ENCODE measurements around the gene MAPK8. TPM values are rescaled to one million over a fixed set of nuclear protein-coding genes. Genes with fewer than 3 reads are reported as not detected.

MAPK8 gene
- total RNA-seq, 1 experiment from 2014 or later: 67.5 TPM

DNA sequence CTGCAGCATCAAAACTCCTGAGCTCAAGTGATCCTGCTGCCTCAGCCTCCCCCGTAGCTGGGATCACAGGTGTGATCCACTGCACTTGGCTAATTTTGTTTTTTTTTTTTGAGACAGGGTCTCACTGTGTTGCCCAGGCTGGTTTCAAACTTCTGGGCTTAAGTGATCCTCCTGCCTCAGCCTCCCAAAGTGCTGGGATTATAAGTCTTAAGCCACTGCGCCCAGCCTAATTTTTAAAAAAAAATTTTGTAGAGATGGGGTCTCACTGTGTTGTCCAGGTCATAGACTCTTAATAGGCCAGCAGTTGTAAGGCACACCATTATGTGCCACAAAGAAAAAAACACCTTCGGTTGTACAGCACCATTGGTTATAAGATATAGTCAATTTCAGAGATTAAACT lies 122.4 kb downstream of the MAPK8 start:
- Histone ChIP-seq H3F3A (ENCODE audit: insufficient read depth, low read depth) (no peaks in the 10 kb centered on the region), H3K4me1 (replicated peaks; ENCODE audit: insufficient read depth) (no peaks in the 10 kb centered on the region), H3K36me3 (ENCODE audit: low read depth) (peaks cover 4% of the 10 kb centered on the region; the same call in 1 of the 2 replicates), H3K9me2 (ENCODE audit: insufficient read depth) (no peaks in the 10 kb centered on the region), H4K20me1 (ENCODE audit: insufficient read depth) (no peaks in the 10 kb centered on the region; the same call in 1 of the 2 replicates), H3K27ac (no peak overlapping the region), H3K9me3 (ENCODE audit: insufficient read depth, low read depth) (no peaks in the 10 kb centered on the region), H3K79me2 (ENCODE audit: low read depth) (no peaks in the 10 kb centered on the region), H3K4me2 (no peak overlapping the region), H3K27me3 (ENCODE audit: insufficient read depth, low read depth) (no peaks in the 10 kb centered on the region), H2AFZ (no peak overlapping the region), H3K4me3 (no peak overlapping the region)
- BruUV-seq (replicated peaks): no TSS peak
- CTCF ChIA-PET: no interaction called here
- POLR2A ChIA-PET (ENCODE audit: unreplicated experiment): no interaction called here
- intact Hi-C loops (cut with micrococcal nuclease; ENCODE audit: unreplicated experiment): no loop called here
- TF ChIP-seq, protein P1, sequence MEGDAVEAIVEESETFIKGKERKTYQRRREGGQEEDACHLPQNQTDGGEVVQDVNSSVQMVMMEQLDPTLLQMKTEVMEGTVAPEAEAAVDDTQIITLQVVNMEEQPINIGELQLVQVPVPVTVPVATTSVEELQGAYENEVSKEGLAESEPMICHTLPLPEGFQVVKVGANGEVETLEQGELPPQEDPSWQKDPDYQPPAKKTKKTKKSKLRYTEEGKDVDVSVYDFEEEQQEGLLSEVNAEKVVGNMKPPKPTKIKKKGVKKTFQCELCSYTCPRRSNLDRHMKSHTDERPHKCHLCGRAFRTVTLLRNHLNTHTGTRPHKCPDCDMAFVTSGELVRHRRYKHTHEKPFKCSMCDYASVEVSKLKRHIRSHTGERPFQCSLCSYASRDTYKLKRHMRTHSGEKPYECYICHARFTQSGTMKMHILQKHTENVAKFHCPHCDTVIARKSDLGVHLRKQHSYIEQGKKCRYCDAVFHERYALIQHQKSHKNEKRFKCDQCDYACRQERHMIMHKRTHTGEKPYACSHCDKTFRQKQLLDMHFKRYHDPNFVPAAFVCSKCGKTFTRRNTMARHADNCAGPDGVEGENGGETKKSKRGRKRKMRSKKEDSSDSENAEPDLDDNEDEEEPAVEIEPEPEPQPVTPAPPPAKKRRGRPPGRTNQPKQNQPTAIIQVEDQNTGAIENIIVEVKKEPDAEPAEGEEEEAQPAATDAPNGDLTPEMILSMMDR (conservative IDR thresholded peaks at IDR 0.05): no peak
- no peak for TF ChIP-seq EZH2 (IDR thresholded peaks at IDR 0.05; ENCODE audit: low read depth)
- DNase-seq: no peak

DNA sequence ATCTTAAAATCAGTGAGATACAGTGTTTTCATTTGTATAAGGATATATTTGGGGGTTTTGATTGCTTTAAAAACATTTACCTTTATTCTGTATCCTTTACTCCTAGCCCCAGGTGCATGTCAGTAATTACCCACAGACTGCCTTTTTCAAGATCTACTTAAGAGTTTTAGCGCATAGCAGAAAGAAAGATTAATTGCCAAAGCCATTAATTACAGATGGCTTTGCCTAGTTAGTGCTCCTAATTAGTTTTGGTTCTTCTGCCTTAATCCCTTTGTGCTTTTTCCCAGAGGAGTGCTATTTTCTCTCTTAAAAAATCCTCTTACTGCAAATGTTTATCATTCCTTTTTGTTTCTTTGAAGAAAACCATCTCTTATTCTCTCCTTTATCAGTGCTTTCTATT lies 122.8 kb downstream of the MAPK8 start:
- Histone ChIP-seq H3K27me3 (ENCODE audit: insufficient read depth, low read depth) (no peaks in the 10 kb centered on the region), H3K27ac (no peak overlapping the region), H3F3A (ENCODE audit: insufficient read depth, low read depth) (no peaks in the 10 kb centered on the region), H3K4me2 (no peak overlapping the region), H3K9me2 (ENCODE audit: insufficient read depth) (no peaks in the 10 kb centered on the region), H3K4me3 (no peak overlapping the region), H3K4me1 (replicated peaks; ENCODE audit: insufficient read depth) (no peaks in the 10 kb centered on the region), H4K20me1 (ENCODE audit: insufficient read depth) (no peaks in the 10 kb centered on the region), H3K9me3 (ENCODE audit: insufficient read depth, low read depth) (no peaks in the 10 kb centered on the region), H3K79me2 (ENCODE audit: low read depth) (no peaks in the 10 kb centered on the region), H2AFZ (no peak overlapping the region), H3K36me3 (ENCODE audit: low read depth) (peaks cover 4% of the 10 kb centered on the region; the same call in 1 of the 2 replicates)
- TF ChIP-seq, protein P1 (conservative IDR thresholded peaks at IDR 0.05): no peak
- no peak for TF ChIP-seq EZH2 (IDR thresholded peaks at IDR 0.05; ENCODE audit: low read depth)
- no peak for DNase-seq
- ChIA-PET POLR2A (ENCODE audit: unreplicated experiment) (no interaction called here), CTCF (no interaction called here)
- BruUV-seq (replicated peaks): no TSS peak
- intact Hi-C loops (cut with micrococcal nuclease; ENCODE audit: unreplicated experiment): no loop called here

DNA sequence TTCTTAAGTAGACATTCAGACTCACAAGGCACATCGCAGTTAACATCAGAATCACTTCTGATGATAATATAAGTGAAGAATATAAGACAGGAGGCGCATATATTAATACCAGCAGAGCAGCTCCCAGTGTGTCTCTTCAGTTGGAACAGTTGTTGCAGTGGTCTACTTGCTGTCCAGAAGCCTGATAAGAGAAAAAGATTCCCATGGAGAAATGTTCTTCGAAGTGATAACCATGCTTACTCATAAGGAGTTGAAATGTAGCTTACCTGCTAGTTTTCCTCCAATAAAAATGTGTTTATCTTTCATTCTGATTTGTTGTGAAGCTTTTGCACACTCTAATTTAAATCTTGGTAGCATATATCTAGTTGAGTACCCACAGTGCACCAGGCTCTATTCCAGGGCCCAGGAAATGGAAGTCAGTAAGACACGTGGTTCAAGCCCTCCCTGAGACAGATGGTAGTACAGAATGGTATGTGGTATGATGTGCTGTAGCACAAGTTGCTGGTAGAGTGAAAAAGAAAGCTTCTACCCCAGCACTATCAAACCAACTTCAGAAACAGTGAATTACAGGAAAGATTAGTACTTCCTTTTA lies 124.0 kb downstream of the MAPK8 start:
- TF ChIP-seq, protein P1 (conservative IDR thresholded peaks at IDR 0.05): no peak
- no peak for TF ChIP-seq EZH2 (IDR thresholded peaks at IDR 0.05; ENCODE audit: low read depth)
- Histone ChIP-seq H3K36me3 (ENCODE audit: low read depth) (peaks cover 4% of the 10 kb centered on the region; the same call in 1 of the 2 replicates), H3K79me2 (ENCODE audit: low read depth) (no peaks in the 10 kb centered on the region), H3K9me3 (ENCODE audit: insufficient read depth, low read depth) (no peaks in the 10 kb centered on the region), H4K20me1 (ENCODE audit: insufficient read depth) (no peaks in the 10 kb centered on the region), H3K4me1 (replicated peaks; ENCODE audit: insufficient read depth) (no peaks in the 10 kb centered on the region), H3K4me3 (no peak overlapping the region), H3K27me3 (ENCODE audit: insufficient read depth, low read depth) (no peaks in the 10 kb centered on the region), H3F3A (ENCODE audit: insufficient read depth, low read depth) (no peaks in the 10 kb centered on the region), H3K4me2 (no peak overlapping the region), H3K27ac (no peak overlapping the region), H3K9me2 (ENCODE audit: insufficient read depth) (no peaks in the 10 kb centered on the region), H2AFZ (no peak overlapping the region)
- CTCF ChIA-PET: no interaction called here
- BruUV-seq (replicated peaks): no TSS peak
- no peak for DNase-seq
- POLR2A ChIA-PET (ENCODE audit: unreplicated experiment): no interaction called here
- intact Hi-C loops (cut with micrococcal nuclease; ENCODE audit: unreplicated experiment): no loop called here

Measured in PC-9 (cell line).